H4 (cell line): Measurements from ENCODE around the gene SORCS2. TPM values are rescaled to one million over a fixed set of nuclear protein-coding genes. Genes with fewer than 3 reads are reported as not detected.

ENCODE experiments used
- DNase-seq: peaks from one replicate; pipeline ENCODE4 v3.0.0-alpha.2; 2015; ENCODE audit warnings: low spot score
- total RNA-seq: library from RNA; depleted of rRNA; stranded (reverse); fragments of >200 nt; shearing (Covaris generic); gene quantifications from 2 replicates; pipeline ENCODE4 v1.2.3, GENCODE V29; 2014

SORCS2 gene
- total RNA-seq, 1 experiment from 2014 or later = 0.02 TPM

DNA sequence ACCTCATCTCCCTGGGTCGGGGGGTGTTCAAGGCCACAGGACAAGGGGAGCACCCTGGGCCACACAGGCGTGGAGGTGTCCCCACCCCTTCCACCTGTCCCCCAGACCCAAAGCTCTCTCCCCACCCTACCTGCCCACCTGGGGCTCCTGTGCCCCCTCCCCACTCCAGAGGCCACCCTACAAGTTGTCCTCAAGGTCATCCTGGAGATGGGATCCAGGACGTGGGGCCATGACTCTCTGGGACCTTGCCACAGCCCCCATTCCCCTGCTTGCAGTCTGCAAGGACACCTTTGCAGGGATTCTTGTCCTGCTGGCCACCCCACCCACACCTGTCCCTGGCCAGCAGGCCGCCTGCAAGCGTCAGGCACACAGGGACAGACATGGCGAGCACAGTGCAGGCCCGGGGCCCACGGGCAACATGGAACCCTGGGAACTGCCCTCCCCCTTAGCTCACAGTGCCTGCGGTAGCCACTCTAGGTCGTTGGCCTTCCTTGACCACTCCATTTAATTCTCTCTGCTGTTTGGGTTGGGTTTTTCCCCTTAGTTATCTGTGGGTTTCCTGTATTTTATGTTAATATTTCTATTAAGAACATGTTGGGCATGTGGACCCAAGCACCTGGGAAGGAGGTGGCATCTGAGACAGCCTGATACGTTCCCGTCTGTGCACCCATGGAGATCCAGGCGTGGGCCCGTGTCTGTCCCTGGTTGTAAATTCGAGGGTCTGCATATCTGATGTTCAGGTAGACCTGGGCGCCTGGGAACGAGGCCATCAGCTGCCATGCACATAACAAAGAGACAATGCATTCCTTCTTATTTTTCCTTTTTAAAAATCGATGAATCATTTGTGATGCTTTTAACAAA lies 549.8 kb downstream of the SORCS2 start:
- DNase-seq = no peak

DNA sequence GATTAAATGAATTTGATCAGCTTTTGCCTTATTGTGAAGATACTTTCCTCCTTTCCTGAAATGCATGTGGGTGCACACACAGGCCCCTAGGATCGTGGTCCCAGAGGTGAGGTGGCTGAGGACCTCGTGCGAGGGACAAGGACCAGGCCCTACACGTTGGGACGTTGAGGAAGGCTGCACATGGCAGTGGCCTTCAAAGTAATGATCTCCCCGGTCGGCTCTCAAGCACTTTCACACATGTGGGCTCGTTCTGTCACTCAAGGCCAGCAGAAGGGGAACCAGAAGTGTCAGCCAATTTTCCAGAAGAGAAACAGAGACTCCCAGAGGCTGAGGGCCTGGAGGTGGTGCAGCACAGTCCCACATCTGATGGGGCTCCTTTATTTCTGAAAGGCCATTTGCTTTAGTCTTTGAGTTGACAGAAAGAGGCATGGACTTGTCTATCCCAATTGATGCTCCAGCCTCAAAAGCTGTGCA lies 550.5 kb downstream of the SORCS2 start:
- DNase-seq = no peak

DNA sequence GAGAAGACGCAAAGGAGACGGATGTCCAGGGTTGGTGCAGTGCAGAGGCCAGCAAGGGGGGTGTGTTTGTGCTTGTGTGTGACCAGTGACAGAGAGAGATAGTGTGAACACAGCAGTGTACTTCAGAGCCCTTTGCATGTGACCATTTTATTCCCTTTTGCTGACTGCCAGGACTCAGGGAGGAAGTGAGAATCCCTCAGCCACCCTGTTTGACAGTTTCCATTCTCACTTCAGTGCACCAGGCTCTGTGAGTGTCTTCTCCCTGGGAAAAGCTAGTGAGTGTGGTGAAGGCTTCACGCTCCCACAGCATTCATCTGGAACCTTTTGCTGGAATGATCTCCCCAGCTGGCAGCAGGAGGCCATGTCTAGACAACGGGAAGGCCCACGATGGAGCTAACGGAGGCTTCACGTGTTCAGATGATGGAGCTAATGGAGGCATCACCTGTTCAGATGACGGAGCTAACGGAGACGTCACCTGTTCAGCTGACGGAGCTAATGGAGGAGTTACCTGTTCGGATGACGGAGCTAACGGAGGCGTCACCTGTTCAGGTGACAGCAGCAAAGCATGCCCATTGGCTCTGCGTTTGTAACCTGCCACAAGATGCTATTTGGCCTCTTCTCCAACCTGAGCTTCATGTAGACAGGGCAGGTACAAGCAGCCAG lies 551.9 kb downstream of the SORCS2 start:
- no peak for DNase-seq

GRCh38 chr4:7745301-7745885 lies 553.1 kb downstream of the SORCS2 start:
- no peak for DNase-seq

GRCh38 chr4:7746351-7747061 lies 554.2 kb downstream of the SORCS2 start:
- DNase-seq = no peak

GRCh38 chr4:7747062-7747385 lies 554.7 kb downstream of the SORCS2 start:
- DNase-seq = no peak

- DNase-seq = no peak
Measured at GRCh38 chr4:7747566-7747965, 555.2 kb downstream of the SORCS2 start.

DNA sequence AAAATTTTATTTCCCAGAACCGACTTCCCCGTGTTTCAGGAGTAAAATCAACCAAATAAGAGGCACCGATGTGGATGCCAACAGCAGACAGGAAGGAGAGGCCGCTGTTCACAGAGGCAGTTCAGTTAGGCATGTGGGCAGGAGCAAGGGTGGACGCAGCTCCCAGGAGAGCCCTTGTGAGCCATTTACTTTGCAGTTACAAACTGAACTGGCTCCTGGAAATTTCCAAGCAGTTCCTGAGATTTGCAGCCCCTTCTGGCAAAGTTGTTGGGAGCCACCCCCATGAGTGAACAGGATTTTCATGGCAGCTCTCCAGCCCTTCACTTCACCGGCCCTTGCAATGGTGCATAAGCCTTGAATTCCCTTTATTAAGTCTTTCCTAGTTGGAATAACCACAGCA lies 558.2 kb downstream of the SORCS2 start:
- no peak for DNase-seq

GRCh38 chr4:7750972-7751371 lies 558.6 kb downstream of the SORCS2 start:
- no peak for DNase-seq

- no peak for DNase-seq
Measured at GRCh38 chr4:7752649-7753048, 560.3 kb downstream of the SORCS2 start.

GRCh38 chr4:7753271-7753670 lies 560.9 kb downstream of the SORCS2 start:
- DNase-seq = no peak

- DNase-seq = no peak
Measured at GRCh38 chr4:7753931-7754465, 561.7 kb downstream of the SORCS2 start.

DNA sequence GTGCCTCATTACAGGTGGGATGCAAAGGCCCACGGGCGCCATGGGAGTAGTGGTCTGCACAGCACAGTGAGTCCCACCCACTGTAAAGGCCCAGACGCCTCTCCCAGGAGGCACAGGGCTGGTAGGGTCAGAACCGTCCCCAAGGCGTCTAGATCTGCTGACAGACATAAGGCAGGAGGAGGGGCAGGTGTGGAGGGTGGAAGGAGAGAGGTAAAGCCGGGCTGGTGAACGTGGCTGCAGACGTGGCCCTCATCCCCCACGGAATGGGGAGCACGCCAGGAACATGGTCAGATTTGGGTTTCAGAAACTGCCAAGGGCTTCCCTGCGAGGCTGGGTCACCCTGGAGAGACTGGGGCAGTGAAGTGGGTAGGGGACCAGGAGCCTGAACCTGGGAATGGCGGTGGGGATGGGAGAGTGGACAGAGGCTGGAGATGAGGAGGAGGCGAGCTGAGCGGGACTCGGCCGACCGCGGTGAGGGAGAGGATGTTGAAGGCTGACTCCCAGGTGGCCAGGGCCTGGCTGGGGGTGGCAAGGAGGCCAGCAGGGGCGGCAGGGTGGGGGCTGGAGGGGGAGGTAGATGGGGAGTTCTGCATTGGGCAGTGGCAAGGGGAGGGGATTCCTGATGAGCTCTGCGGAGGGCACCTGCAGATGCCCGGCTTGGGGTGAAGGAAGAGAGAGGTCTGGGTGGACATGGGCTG lies 562.4 kb downstream of the SORCS2 start:
- no peak for DNase-seq

DNA sequence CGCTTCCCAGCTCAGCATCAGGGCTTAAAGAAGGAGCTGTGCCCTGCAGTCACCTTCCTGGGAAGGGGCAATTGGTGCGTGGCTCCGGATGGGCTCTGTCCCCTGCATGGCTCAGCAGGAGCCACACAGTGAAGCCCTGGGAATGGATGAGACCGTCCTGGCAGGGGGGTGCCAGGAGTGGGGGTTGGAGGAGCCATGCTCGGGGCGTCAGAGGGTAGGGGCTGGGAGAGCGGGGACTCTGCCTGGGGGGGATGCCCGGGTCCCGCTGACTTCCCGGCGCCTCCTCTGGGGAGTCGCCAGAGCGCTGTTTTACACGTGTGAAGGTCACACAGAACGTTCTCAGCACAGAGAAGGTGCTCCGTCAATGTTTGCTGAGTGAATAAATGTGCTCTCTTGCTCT lies 563.2 kb downstream of the SORCS2 start:
- DNase-seq = no peak

DNA sequence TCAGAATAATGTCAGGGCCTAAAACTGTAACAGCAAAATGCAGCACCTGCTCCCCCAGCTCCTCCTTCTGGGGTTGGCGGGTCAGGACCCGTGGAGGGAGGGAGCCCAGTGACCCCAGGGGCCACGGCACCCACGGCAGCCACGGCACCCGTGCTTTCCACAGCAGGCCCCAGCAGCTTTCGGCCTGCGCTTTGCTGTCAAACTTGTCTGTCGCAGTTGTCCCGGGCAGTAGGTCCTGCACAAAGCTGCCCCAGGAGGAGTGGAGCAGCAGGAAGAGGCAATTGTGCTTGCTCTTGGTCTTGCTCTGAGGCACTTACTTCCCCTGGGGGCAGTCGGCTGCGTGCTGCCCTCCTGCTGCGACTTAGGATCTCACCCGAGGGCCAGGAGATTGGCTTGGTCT lies 563.7 kb downstream of the SORCS2 start:
- DNase-seq = no peak

DNA sequence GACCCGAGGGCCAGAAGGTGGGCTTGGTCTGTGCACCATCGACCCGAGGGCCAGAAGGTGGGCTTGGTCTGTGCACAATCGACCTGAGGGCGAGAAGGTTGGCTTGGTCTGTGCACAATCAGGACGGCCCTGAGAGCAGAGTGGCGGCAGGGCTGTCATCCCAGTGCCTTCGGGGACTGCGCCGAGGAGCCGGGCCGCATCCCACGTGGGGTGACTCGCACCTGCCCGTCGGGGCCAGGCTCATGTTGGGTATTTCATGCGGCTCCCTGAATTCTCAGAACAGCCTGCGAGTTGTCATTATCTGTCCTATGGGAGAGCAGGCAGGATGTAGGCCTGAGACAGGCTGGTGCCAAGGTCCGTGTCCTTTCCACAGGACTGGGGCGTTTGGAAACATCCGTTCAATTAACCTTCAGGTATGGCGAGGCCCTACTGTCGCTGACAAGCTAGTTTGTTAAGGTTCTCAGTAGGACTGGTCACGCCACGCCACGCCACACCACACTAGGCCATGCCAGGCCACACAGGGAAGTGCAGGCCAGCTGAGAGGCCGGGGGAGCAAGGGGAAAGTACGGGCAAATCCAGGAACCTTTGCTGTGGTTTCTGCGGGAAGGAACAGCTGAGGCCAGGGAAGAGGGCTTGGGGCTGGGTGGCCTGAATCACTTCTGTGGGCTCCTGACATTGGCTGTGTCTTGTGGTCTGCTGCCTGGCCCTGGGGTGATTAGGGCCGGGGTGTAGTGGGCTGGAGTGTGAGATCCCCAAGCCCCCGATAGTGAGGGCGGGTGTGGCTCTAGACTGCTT lies 564.4 kb downstream of the SORCS2 start:
- no peak for DNase-seq

GRCh38 chr4:7757501-7758471 lies 565.4 kb downstream of the SORCS2 start:
- no peak for DNase-seq

- no peak for DNase-seq
Measured at GRCh38 chr4:7758476-7758875, 566.1 kb downstream of the SORCS2 start.

- no peak for DNase-seq
Measured at GRCh38 chr4:7759216-7759615, 566.9 kb downstream of the SORCS2 start.
